Measurements from ENCODE around the gene DTNBP1.

The DTNBP1 gene

GRCh38 chr6:15481390-15482291 lies 181.2 kb downstream of the DTNBP1 start:
- H3K27ac Mint-ChIP-seq: peak overlapping the region; percentile 82
- DNase-seq (ENCODE audit: low spot score in 2 of 2) (no peak), ATAC-seq (ENCODE audit: low read depth) (no peak)
- H3K4me1 Mint-ChIP-seq: peaks cover 19% of the 10 kb centered on the region
- H3K9me3 Mint-ChIP-seq: no peaks in the 10 kb centered on the region
- H3K36me3 Mint-ChIP-seq: peaks cover 3% of the 10 kb centered on the region
- no peaks in the 10 kb centered on the region for H3K27me3 Mint-ChIP-seq
- no peak overlapping the region for H3K4me3 Mint-ChIP-seq

GRCh38 chr6:15480525-15480924 lies 182.3 kb downstream of the DTNBP1 start:
- no peak for ATAC-seq (ENCODE audit: low read depth)
- H3K27me3 Mint-ChIP-seq: no peaks in the 10 kb centered on the region
- no peaks in the 10 kb centered on the region for H3K9me3 Mint-ChIP-seq
- peaks cover 23% of the 10 kb centered on the region for H3K4me1 Mint-ChIP-seq
- H3K4me3 Mint-ChIP-seq: no peak overlapping the region
- no peak for DNase-seq (ENCODE audit: low spot score in 2 of 2)
- H3K27ac Mint-ChIP-seq: no peak overlapping the region
- peaks cover 4% of the 10 kb centered on the region for H3K36me3 Mint-ChIP-seq

GRCh38 chr6:15479761-15480160 lies 183.1 kb downstream of the DTNBP1 start:
- Mint-ChIP-seq H3K4me3 (no peak overlapping the region), H3K27me3 (no peaks in the 10 kb centered on the region), H3K4me1 (peaks cover 22% of the 10 kb centered on the region), H3K27ac (no peak overlapping the region), H3K36me3 (peaks cover 9% of the 10 kb centered on the region), H3K9me3 (no peaks in the 10 kb centered on the region)
- DNase-seq (ENCODE audit: low spot score in 2 of 2) (no peak), ATAC-seq (ENCODE audit: low read depth) (no peak)

GRCh38 chr6:15477746-15478145 lies 185.1 kb downstream of the DTNBP1 start:
- Mint-ChIP-seq H3K4me3 (no peak overlapping the region), H3K27me3 (no peaks in the 10 kb centered on the region), H3K9me3 (no peaks in the 10 kb centered on the region), H3K27ac (no peak overlapping the region), H3K36me3 (peaks cover 12% of the 10 kb centered on the region), H3K4me1 (peaks cover 19% of the 10 kb centered on the region)
- ATAC-seq (ENCODE audit: low read depth) (no peak), DNase-seq (ENCODE audit: low spot score in 2 of 2) (no peak)

GRCh38 chr6:15476631-15477380 lies 186.0 kb downstream of the DTNBP1 start:
- no peak for DNase-seq (ENCODE audit: low spot score in 2 of 2)
- H3K36me3 Mint-ChIP-seq: peaks cover 12% of the 10 kb centered on the region
- H3K4me3 Mint-ChIP-seq: no peak overlapping the region
- peaks cover 18% of the 10 kb centered on the region for H3K4me1 Mint-ChIP-seq
- no peak for ATAC-seq (ENCODE audit: low read depth)
- no peaks in the 10 kb centered on the region for H3K9me3 Mint-ChIP-seq
- H3K27me3 Mint-ChIP-seq: no peaks in the 10 kb centered on the region
- no peak overlapping the region for H3K27ac Mint-ChIP-seq

GRCh38 chr6:15475872-15476271 lies 187.0 kb downstream of the DTNBP1 start:
- peaks cover 13% of the 10 kb centered on the region for H3K4me1 Mint-ChIP-seq
- no peak overlapping the region for H3K4me3 Mint-ChIP-seq
- H3K9me3 Mint-ChIP-seq: no peaks in the 10 kb centered on the region
- peak overlapping the region; percentile 28 for H3K27ac Mint-ChIP-seq
- peaks cover 12% of the 10 kb centered on the region for H3K36me3 Mint-ChIP-seq
- DNase-seq (ENCODE audit: low spot score in 2 of 2): no peak
- H3K27me3 Mint-ChIP-seq: no peaks in the 10 kb centered on the region
- no peak for ATAC-seq (ENCODE audit: low read depth)

- Mint-ChIP-seq H3K4me1 (peaks cover 13% of the 10 kb centered on the region), H3K27me3 (no peaks in the 10 kb centered on the region), H3K36me3 (peaks cover 12% of the 10 kb centered on the region), H3K4me3 (no peak overlapping the region), H3K27ac (peak overlapping the region; percentile 28), H3K9me3 (no peaks in the 10 kb centered on the region)
- no peak for ATAC-seq (ENCODE audit: low read depth)
- DNase-seq (ENCODE audit: low spot score in 2 of 2): no peak
Observed at GRCh38 chr6:15475261-15475660, 187.6 kb downstream of the DTNBP1 start.

GRCh38 chr6:15474196-15474595 lies 188.6 kb downstream of the DTNBP1 start:
- ATAC-seq (ENCODE audit: low read depth) (no peak), DNase-seq (ENCODE audit: low spot score in 2 of 2) (no peak)
- H3K27ac Mint-ChIP-seq: no peak overlapping the region
- no peaks in the 10 kb centered on the region for H3K27me3 Mint-ChIP-seq
- no peaks in the 10 kb centered on the region for H3K9me3 Mint-ChIP-seq
- H3K4me3 Mint-ChIP-seq: no peak overlapping the region
- peaks cover 12% of the 10 kb centered on the region for H3K36me3 Mint-ChIP-seq
- peaks cover 13% of the 10 kb centered on the region for H3K4me1 Mint-ChIP-seq

GRCh38 chr6:15473741-15474161 lies 189.1 kb downstream of the DTNBP1 start:
- no peak for ATAC-seq (ENCODE audit: low read depth)
- Mint-ChIP-seq H3K36me3 (peaks cover 11% of the 10 kb centered on the region), H3K27ac (no peak overlapping the region), H3K27me3 (no peaks in the 10 kb centered on the region), H3K9me3 (no peaks in the 10 kb centered on the region), H3K4me1 (peaks cover 13% of the 10 kb centered on the region), H3K4me3 (no peak overlapping the region)
- DNase-seq (ENCODE audit: low spot score in 2 of 2): no peak

- no peak overlapping the region for H3K4me3 Mint-ChIP-seq
- H3K36me3 Mint-ChIP-seq: peaks cover 17% of the 10 kb centered on the region
- H3K4me1 Mint-ChIP-seq: peaks cover 13% of the 10 kb centered on the region
- no peaks in the 10 kb centered on the region for H3K27me3 Mint-ChIP-seq
- H3K9me3 Mint-ChIP-seq: no peaks in the 10 kb centered on the region
- DNase-seq (ENCODE audit: low spot score in 2 of 2): no peak
- ATAC-seq (ENCODE audit: low read depth): no peak
- H3K27ac Mint-ChIP-seq: no peak overlapping the region
Observed at GRCh38 chr6:15473174-15473573, 189.7 kb downstream of the DTNBP1 start.

Data from memory B cell (primary cell).